Measurements from ENCODE around the gene GIPC3.

DNA sequence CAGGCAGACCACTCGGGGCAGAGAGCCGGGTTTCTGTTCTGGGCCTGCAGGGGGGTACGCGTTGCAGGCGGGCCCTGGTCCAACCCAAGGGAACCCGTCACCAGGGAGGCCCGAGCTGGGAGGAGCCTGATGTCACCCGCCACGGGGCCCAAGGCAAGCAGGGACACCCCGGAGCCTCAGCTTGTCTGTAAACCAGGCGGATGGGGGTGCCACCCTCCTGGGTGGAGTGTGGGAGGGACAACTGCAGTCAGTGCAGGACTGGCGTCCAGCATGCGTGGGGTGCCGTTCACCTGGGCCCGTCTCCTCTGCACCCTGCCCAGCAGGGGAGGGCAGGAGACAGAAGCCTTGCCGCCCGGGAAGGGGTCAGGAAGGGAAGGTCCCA lies 34.3 kb downstream of the GIPC3 start:
- TF ChIP-seq ZNF274 (IDR thresholded peaks at IDR 0.05; ENCODE audit: low read depth, low read length) = no peak
- TF ChIP-seq YY1 (IDR thresholded peaks at IDR 0.05; ENCODE audit: insufficient read depth, insufficient read length) = no peak
